Measurements from ENCODE around the gene HOXD9.

HOXD9 gene

GRCh38 chr2:176156301-176156806, 33.8 kb downstream of the HOXD9 start:
- Histone ChIP-seq H3K27ac (ENCODE audit: low read depth, low read length) (no peak overlapping the region), H3K4me1 (ENCODE audit: control insufficient read depth, insufficient read depth, low read length) (peaks cover 19% of the 10 kb centered on the region; the same call in 1 of the 2 replicates), H3K4me3 (ENCODE audit: low read depth, low read length) (no peak overlapping the region), H3K27me3 (ENCODE audit: control insufficient read depth, insufficient read depth, low read length) (peaks cover 100% of the 10 kb centered on the region), H3K36me3 (ENCODE audit: control insufficient read depth, insufficient read depth, low read length) (no peaks in the 10 kb centered on the region), H3K9me3 (ENCODE audit: control insufficient read depth, insufficient read depth, low read length) (no peaks in the 10 kb centered on the region), H3K9ac (ENCODE audit: low read depth, low read length) (no peak overlapping the region)

GRCh38 chr2:176156807-176157498, 34.4 kb downstream of the HOXD9 start, which contains the start of gene HOXD3:
Gene HOXD3 (plus strand): TSS chr2:176157307. CDS start chr2:176169115, 11,808 bp downstream.
- H3K36me3 ChIP-seq (ENCODE audit: control insufficient read depth, insufficient read depth, low read length) = no peaks in the 10 kb centered on the region
- no peak within 1 kb of the TSS for H3K9ac ChIP-seq (ENCODE audit: low read depth, low read length)
- peaks cover 14% of the 10 kb centered on the region; the same call in 1 of the 2 replicates for H3K4me1 ChIP-seq (ENCODE audit: control insufficient read depth, insufficient read depth, low read length)
- H3K27ac ChIP-seq (ENCODE audit: low read depth, low read length) = no peak within 1 kb of the TSS
- no peaks in the 10 kb centered on the region for H3K9me3 ChIP-seq (ENCODE audit: control insufficient read depth, insufficient read depth, low read length)
- no peak within 1 kb of the TSS for H3K4me3 ChIP-seq (ENCODE audit: low read depth, low read length)
- H3K27me3 ChIP-seq (ENCODE audit: control insufficient read depth, insufficient read depth, low read length) = peaks cover 100% of the 10 kb centered on the region

DNA sequence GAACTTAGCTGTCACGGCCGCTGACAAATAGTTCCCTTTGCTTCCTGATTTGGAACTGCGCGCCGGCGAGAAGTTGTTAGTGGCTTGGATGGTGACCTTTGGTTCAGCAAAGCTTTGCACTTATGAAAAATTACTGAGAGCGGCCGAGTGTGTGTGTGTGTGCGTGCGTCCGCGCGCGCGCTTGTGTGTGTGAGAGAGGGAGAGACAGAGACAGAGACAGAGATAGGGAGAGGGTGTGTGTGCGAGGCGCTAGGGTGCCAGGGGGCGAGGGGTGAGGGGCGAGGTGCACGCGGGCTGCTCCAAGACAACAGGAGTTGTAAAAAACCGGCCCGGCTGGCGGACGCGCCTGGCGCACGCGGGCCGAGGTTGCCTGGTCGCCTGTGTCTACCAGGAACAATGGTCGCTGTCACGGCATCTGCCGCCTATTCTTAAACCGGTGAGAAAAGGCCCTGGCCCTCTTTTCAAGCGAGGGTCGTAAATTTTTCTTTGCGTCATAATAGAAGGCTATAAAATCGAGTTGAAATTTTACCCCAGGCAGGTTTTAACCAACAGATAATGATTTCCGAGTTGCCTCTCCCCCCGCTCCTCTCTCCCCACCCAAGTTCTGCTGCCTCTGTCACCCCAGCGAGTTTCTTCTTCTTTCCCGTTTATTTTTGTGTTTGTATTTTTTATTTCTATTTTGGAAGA, 35.1 kb downstream of the HOXD9 start:
- H3K9me3 ChIP-seq (ENCODE audit: control insufficient read depth, insufficient read depth, low read length) = no peaks in the 10 kb centered on the region
- no peaks in the 10 kb centered on the region for H3K36me3 ChIP-seq (ENCODE audit: control insufficient read depth, insufficient read depth, low read length)
- no peak overlapping the region for H3K4me3 ChIP-seq (ENCODE audit: low read depth, low read length)
- H3K9ac ChIP-seq (ENCODE audit: low read depth, low read length) = no peak overlapping the region
- H3K4me1 ChIP-seq (ENCODE audit: control insufficient read depth, insufficient read depth, low read length) = peaks cover 14% of the 10 kb centered on the region; the same call in 1 of the 2 replicates
- peaks cover 100% of the 10 kb centered on the region for H3K27me3 ChIP-seq (ENCODE audit: control insufficient read depth, insufficient read depth, low read length)
- no peak overlapping the region for H3K27ac ChIP-seq (ENCODE audit: low read depth, low read length)

DNA sequence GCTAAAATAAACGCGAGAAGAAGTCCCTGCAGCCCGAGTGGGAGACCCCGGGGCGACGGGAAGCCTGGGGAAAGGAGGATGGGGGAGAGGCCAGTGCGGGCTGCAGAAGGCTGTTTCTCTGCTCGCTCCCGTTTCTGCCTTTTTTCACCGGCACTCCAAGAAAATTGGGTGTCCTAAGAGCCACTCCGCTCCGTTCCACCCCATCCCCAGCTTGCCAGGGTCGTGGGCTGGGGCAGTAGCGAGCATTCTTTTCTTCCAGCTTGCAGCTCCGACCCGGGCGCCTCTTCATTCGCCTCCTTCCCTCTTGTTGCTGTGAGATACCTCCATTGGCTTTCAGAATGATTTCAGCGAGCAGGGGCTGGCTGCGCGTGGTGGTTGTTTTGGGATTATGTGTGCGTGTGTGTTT, 35.7 kb downstream of the HOXD9 start:
- Histone ChIP-seq H3K4me3 (ENCODE audit: low read depth, low read length) (no peak overlapping the region), H3K9ac (ENCODE audit: low read depth, low read length) (no peak overlapping the region)

GRCh38 chr2:176158855-176159662, 36.5 kb downstream of the HOXD9 start:
- Histone ChIP-seq H3K4me3 (ENCODE audit: low read depth, low read length) (no peak overlapping the region), H3K27ac (ENCODE audit: low read depth, low read length) (no peak overlapping the region), H3K9me3 (ENCODE audit: control insufficient read depth, insufficient read depth, low read length) (no peaks in the 10 kb centered on the region), H3K4me1 (ENCODE audit: control insufficient read depth, insufficient read depth, low read length) (peaks cover 14% of the 10 kb centered on the region; the same call in 1 of the 2 replicates), H3K9ac (ENCODE audit: low read depth, low read length) (no peak overlapping the region), H3K36me3 (ENCODE audit: control insufficient read depth, insufficient read depth, low read length) (no peaks in the 10 kb centered on the region), H3K27me3 (ENCODE audit: control insufficient read depth, insufficient read depth, low read length) (peaks cover 100% of the 10 kb centered on the region)

More for the DNA sequence above, 35.7 kb downstream of the HOXD9 start:
- Histone ChIP-seq H3K36me3 (ENCODE audit: control insufficient read depth, insufficient read depth, low read length) (no peaks in the 10 kb centered on the region), H3K4me1 (ENCODE audit: control insufficient read depth, insufficient read depth, low read length) (peaks cover 14% of the 10 kb centered on the region; the same call in 1 of the 2 replicates), H3K27me3 (ENCODE audit: control insufficient read depth, insufficient read depth, low read length) (peaks cover 100% of the 10 kb centered on the region), H3K27ac (ENCODE audit: low read depth, low read length) (no peak overlapping the region), H3K9me3 (ENCODE audit: control insufficient read depth, insufficient read depth, low read length) (no peaks in the 10 kb centered on the region)

GRCh38 chr2:176159663-176160250, 37.2 kb downstream of the HOXD9 start:
- Histone ChIP-seq H3K27me3 (ENCODE audit: control insufficient read depth, insufficient read depth, low read length) (peaks cover 100% of the 10 kb centered on the region), H3K27ac (ENCODE audit: low read depth, low read length) (no peak overlapping the region), H3K4me3 (ENCODE audit: low read depth, low read length) (no peak overlapping the region), H3K36me3 (ENCODE audit: control insufficient read depth, insufficient read depth, low read length) (no peaks in the 10 kb centered on the region), H3K4me1 (ENCODE audit: control insufficient read depth, insufficient read depth, low read length) (peaks cover 18% of the 10 kb centered on the region), H3K9me3 (ENCODE audit: control insufficient read depth, insufficient read depth, low read length) (no peaks in the 10 kb centered on the region), H3K9ac (ENCODE audit: low read depth, low read length) (no peak overlapping the region)

GRCh38 chr2:176160251-176160985, 37.9 kb downstream of the HOXD9 start:
- Histone ChIP-seq H3K9ac (ENCODE audit: low read depth, low read length) (no peak overlapping the region), H3K36me3 (ENCODE audit: control insufficient read depth, insufficient read depth, low read length) (no peaks in the 10 kb centered on the region), H3K9me3 (ENCODE audit: control insufficient read depth, insufficient read depth, low read length) (no peaks in the 10 kb centered on the region), H3K4me3 (ENCODE audit: low read depth, low read length) (no peak overlapping the region), H3K4me1 (ENCODE audit: control insufficient read depth, insufficient read depth, low read length) (peaks cover 17% of the 10 kb centered on the region), H3K27ac (ENCODE audit: low read depth, low read length) (no peak overlapping the region), H3K27me3 (ENCODE audit: control insufficient read depth, insufficient read depth, low read length) (peaks cover 100% of the 10 kb centered on the region)

- H3K27me3 ChIP-seq (ENCODE audit: control insufficient read depth, insufficient read depth, low read length) = peaks cover 100% of the 10 kb centered on the region
- H3K9me3 ChIP-seq (ENCODE audit: control insufficient read depth, insufficient read depth, low read length) = no peaks in the 10 kb centered on the region
- no peak overlapping the region for H3K4me3 ChIP-seq (ENCODE audit: low read depth, low read length)
- no peaks in the 10 kb centered on the region for H3K36me3 ChIP-seq (ENCODE audit: control insufficient read depth, insufficient read depth, low read length)
- peaks cover 14% of the 10 kb centered on the region for H3K4me1 ChIP-seq (ENCODE audit: control insufficient read depth, insufficient read depth, low read length)
- no peak overlapping the region for H3K27ac ChIP-seq (ENCODE audit: low read depth, low read length)
- no peak overlapping the region for H3K9ac ChIP-seq (ENCODE audit: low read depth, low read length)
These were observed 38.7 kb downstream of the HOXD9 start for GRCh38 chr2:176160986-176161824.

DNA sequence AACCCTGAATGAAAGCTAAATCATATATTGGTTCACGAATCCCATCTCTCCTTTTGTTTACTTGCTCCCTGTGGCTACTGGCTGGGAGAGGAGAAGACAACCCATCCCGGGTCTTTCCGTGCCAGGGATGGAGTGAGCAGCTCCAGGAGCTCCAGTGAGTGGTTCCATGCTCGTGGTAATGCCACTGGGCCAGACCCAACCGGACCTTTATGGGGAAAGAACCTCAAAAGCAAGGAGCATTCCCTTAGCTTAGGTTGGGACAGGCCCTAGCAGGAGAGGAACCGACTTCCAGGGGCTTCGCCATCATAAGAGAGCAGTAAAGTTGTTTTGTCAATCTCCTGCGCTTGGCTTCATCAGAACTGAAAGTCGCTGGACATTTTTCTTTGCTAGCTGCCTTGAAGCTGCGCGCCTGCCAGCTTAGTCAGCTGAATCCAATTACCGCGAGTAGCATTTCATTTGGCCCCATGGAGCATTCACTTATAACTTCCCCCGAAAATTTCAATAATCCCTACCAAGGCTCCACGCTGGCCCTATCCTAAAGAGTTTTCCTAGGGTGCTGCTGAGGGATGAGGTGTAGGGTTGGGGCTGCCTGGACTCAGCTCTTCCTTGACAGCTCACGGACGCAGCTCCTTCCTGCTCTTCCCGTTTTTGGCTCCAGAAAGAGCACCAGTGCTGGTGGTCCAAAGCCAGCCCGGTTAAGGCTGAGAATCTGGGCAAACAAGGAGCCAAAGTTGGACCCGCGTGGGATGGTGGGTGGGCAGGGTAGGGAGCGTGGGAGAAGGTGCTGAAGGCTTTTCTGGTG, 39.5 kb downstream of the HOXD9 start:
- Histone ChIP-seq H3K27ac (ENCODE audit: low read depth, low read length) (no peak overlapping the region), H3K9me3 (ENCODE audit: control insufficient read depth, insufficient read depth, low read length) (no peaks in the 10 kb centered on the region), H3K36me3 (ENCODE audit: control insufficient read depth, insufficient read depth, low read length) (no peaks in the 10 kb centered on the region), H3K27me3 (ENCODE audit: control insufficient read depth, insufficient read depth, low read length) (peaks cover 100% of the 10 kb centered on the region), H3K4me1 (ENCODE audit: control insufficient read depth, insufficient read depth, low read length) (peaks cover 14% of the 10 kb centered on the region), H3K4me3 (ENCODE audit: low read depth, low read length) (no peak overlapping the region), H3K9ac (ENCODE audit: low read depth, low read length) (no peak overlapping the region)
